BLaER1 (cell line): ENCODE measurements around the gene PGLYRP1.

Experiments
- H3K27ac ChIP-seq: shearing (Covaris generic); formaldehyde crosslinking; 2 replicates; pipeline ENCODE4 v1.8.1; 2022
- H3K27me3 ChIP-seq: shearing (Covaris generic); formaldehyde crosslinking; 2 replicates; pipeline ENCODE4 v1.8.1; 2022
- H3K36me3 ChIP-seq: shearing (Covaris generic); formaldehyde crosslinking; 2 replicates; pipeline ENCODE4 v1.8.1; 2022
- H3K4me1 ChIP-seq: shearing (Covaris generic); formaldehyde crosslinking; 2 replicates; pipeline ENCODE4 v1.8.1; 2022
- H3K4me2 ChIP-seq: shearing (Covaris generic); formaldehyde crosslinking; 2 replicates; pipeline ENCODE4 v1.8.1; 2022
- H3K4me3 ChIP-seq: shearing (Covaris generic); formaldehyde crosslinking; 2 replicates; pipeline ENCODE4 v1.8.1; 2022
- H3K9ac ChIP-seq: shearing (Covaris generic); formaldehyde crosslinking; 2 replicates; pipeline ENCODE4 v1.8.1; 2022
- H3K9me3 ChIP-seq: shearing (Covaris generic); formaldehyde crosslinking; 2 replicates; pipeline ENCODE4 v1.8.1; 2022
- H4K20me1 ChIP-seq: shearing (Covaris generic); formaldehyde crosslinking; 2 replicates; pipeline ENCODE4 v1.8.1; 2022
- Cebpa-rat ChIP-seq: shearing (Covaris generic); IDR thresholded peaks from 2 replicates; pipeline ENCODE4 v1.8.1; 2022

PGLYRP1 gene

DNA sequence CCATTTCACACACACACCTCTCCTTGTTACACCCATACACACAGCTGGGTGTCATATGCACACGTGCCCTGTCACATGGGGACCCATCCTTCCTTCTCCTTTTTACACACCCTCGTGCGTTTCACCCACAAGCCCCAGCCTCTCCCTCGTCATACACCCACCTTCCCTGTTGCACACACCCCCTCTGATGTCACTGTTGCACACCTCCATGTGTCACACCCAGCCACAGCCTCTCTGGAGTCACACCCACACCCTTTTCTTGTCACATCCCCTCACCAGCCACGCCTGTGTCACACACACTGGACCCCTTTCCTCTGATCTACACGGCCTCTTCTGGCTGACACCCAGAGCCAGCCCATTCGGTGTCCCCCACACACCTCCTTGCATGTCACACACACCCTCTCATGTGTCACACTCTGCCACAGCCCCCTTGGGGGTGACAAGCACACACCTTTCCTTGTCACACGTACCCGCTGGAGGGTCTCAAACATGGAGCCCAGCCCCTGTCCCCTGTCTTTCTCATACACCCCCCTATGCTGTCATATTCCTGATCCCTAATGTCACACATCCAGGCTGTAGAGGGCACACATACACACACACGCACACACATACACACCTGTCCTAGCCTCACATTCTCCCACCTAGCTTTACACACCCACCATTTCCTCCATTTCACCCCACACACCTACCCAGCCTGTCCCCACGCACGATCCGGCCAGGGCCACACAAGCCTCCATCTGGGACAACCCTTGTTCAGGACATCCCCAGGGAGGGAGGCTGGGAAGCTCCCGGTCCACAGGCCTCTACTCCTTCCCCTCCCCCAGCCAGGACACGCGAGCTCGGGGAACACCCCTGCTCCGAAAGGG, 50.5 kb downstream of the PGLYRP1 start:
- Histone ChIP-seq H3K27ac (no peak overlapping the region), H3K4me2 (peak overlapping the region; percentile 85), H3K36me3 (no peaks in the 10 kb centered on the region), H3K4me1 (peaks cover 68% of the 10 kb centered on the region), H4K20me1 (no peaks in the 10 kb centered on the region), H3K4me3 (peak overlapping the region; percentile 63; the same call in 1 of the 2 replicates), H3K9me3 (no peaks in the 10 kb centered on the region), H3K9ac (no peak overlapping the region), H3K27me3 (no peaks in the 10 kb centered on the region; the same call in 1 of the 2 replicates)
- no peak for TF ChIP-seq Cebpa-rat

DNA sequence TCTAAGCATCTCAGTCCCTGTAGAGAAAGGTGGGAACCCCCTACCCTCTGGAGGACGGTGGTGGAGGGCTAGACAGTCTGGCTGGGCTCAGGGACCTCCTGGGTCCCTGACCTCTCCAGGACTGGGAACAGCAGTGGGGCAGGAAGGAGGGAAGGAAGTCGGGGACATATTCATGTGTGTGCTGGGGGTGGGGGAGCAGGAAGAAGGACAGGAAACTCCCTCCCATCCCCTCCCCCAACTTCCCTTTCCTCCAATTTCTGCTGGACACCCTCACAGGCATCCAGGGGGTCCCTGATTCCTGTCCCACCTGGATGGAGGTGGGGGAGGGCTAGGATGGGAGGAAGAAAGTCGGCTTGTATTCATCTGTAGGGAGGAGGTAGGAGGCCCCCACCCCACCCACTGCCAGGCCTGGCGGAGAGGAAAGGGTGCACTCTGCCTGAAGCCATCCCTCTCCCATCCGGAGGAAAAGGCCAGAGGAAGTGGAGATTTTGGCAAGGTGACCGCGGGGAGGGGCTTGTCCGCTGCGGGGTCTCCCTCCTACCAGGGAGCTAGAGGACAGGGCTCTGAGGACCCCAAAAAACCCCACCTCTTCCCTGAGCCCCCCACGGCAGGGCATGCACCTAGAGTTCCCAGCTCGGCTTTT, 51.5 kb downstream of the PGLYRP1 start:
- Histone ChIP-seq H3K36me3 (no peaks in the 10 kb centered on the region), H3K9me3 (no peaks in the 10 kb centered on the region), H3K27ac (peak overlapping the region; percentile 45; the same call in 1 of the 2 replicates), H3K4me1 (peaks cover 59% of the 10 kb centered on the region), H4K20me1 (no peaks in the 10 kb centered on the region), H3K4me2 (peak overlapping the region; percentile 85), H3K9ac (no peak overlapping the region), H3K4me3 (peak overlapping the region; percentile 34; the same call in 1 of the 2 replicates), H3K27me3 (no peaks in the 10 kb centered on the region; the same call in 1 of the 2 replicates)
- no peak for TF ChIP-seq Cebpa-rat

DNA sequence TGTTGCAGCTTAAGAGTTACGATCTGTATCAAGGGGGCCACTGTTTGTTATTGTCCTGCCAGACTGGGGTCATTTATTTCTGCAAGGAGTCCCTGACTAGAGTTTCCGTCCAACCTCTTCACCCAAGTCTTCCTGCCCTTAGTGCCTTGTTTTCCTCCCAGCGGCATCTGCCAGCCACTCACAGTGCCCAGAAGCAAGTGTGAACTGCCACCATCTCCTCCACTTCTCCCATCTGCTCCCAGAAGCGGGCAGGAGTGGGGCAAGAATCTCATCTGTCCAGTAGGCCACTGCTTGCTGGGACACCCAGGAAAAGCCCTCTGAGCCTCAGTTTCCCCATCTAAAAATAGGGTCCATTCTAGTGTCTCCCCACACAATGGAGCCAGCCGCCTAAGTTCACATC, 53.2 kb downstream of the PGLYRP1 start:
- peaks cover 46% of the 10 kb centered on the region for H3K4me1 ChIP-seq
- no peak overlapping the region for H3K9ac ChIP-seq
- no peaks in the 10 kb centered on the region for H3K36me3 ChIP-seq
- H4K20me1 ChIP-seq: no peaks in the 10 kb centered on the region
- H3K4me3 ChIP-seq: no peak overlapping the region
- no peak overlapping the region for H3K4me2 ChIP-seq
- H3K27me3 ChIP-seq: no peaks in the 10 kb centered on the region; the same call in 1 of the 2 replicates
- H3K9me3 ChIP-seq: no peaks in the 10 kb centered on the region
- H3K27ac ChIP-seq: no peak overlapping the region
- TF ChIP-seq Cebpa-rat: no peak
